Hepatocyte (in vitro differentiated cells): ENCODE measurements around the gene TMEM165. TPM values are rescaled to one million over a fixed set of nuclear protein-coding genes. Genes with fewer than 3 reads are reported as not detected.

Experiments
- DNase-seq: peaks from one replicate; pipeline ENCODE4 v3.0.0-alpha.2; 2016; ENCODE audit warnings: low spot score
- H2AFZ ChIP-seq: fragments of 200-600 bp; sonication (generic); 2 replicates; pipeline ENCODE4 v1.6.0; 2016; ENCODE audit warnings: antibody characterized with exemption, mild to moderate bottlenecking
- H3K27ac ChIP-seq: fragments of 200-600 bp; sonication (generic); 2 replicates; pipeline ENCODE4 v1.5.1; 2016; ENCODE audit warnings: mild to moderate bottlenecking
- H3K27me3 ChIP-seq: fragments of 200-600 bp; sonication (generic); 2 replicates; pipeline ENCODE4 v1.6.1; 2016
- H3K36me3 ChIP-seq: fragments of 200-600 bp; sonication (generic); replicated peaks from 2 replicates; pipeline ENCODE4 v1.5.1; 2016; ENCODE audit warnings: low read depth; ENCODE audit not compliant: insufficient read depth
- H3K4me1 ChIP-seq: fragments of 200-600 bp; sonication (generic); 2 replicates; pipeline ENCODE4 v1.5.1; 2016; ENCODE audit warnings: mild to moderate bottlenecking, moderate library complexity; ENCODE audit not compliant: insufficient read depth
- H3K4me2 ChIP-seq: fragments of 200-600 bp; sonication (generic); 2 replicates; pipeline ENCODE4 v1.6.0; 2016
- H3K4me3 ChIP-seq: fragments of 200-600 bp; sonication (generic); 2 replicates; pipeline ENCODE4 v1.5.1; 2016; ENCODE audit warnings: mild to moderate bottlenecking
- H3K79me2 ChIP-seq: fragments of 200-600 bp; sonication (generic); 2 replicates; pipeline ENCODE4 v1.6.0; 2017; ENCODE audit warnings: mild to moderate bottlenecking
- H3K9me2 ChIP-seq: fragments of 200-600 bp; sonication (generic); replicated peaks from 2 replicates; pipeline ENCODE4 v1.6.0; 2017; ENCODE audit warnings: mild to moderate bottlenecking; ENCODE audit not compliant: insufficient read depth
- H3K9me3 ChIP-seq: fragments of 200-600 bp; sonication (generic); 2 replicates; pipeline ENCODE4 v1.5.1; 2016; ENCODE audit warnings: low read depth, mild to moderate bottlenecking
- H4K20me1 ChIP-seq: fragments of 200-600 bp; sonication (generic); 2 replicates; pipeline ENCODE4 v1.6.0; 2016; ENCODE audit warnings: mild to moderate bottlenecking; ENCODE audit not compliant: insufficient read depth, poor library complexity, severe bottlenecking
- EZH2 ChIP-seq: fragments of 200-600 bp; sonication (generic); IDR thresholded peaks from 2 replicates; pipeline ENCODE4 v1.6.1; 2016; ENCODE audit warnings: antibody characterized with exemption, mild to moderate bottlenecking, borderline replicate concordance
- EZH2phosphoT487 ChIP-seq: fragments of 200-600 bp; sonication (generic); IDR thresholded peaks from one replicate; pipeline ENCODE4 v1.6.1; 2018; ENCODE audit warnings: antibody characterized with exemption, mild to moderate bottlenecking, low read depth, moderate library complexity; ENCODE audit not compliant: unreplicated experiment, severe bottlenecking
- WGBS: methylation state at CpG from one replicate; pipeline ENCODE4 v1.1.6; 2016; ENCODE audit warnings: low lambda C conversion rate; ENCODE audit errors: missing lambda C conversion rate; 5-methylcytosine and 5-hydroxymethylcytosine counted together
- polyA plus RNA-seq: library from polyadenylated mRNA; unstranded; fragments of >200 nt; fragmentation: Nextera tagmentation; extraction: Ambion mirVana; gene quantifications from 2 replicates; pipeline ENCODE4 v1.2.1, GENCODE V29; 2016
- total RNA-seq: library from RNA; depleted of rRNA; stranded (reverse); fragments of >200 nt; gene quantifications from 2 replicates; pipeline ENCODE4 v1.2.3, GENCODE V29; 2014
- TF ChIP-seq, protein P1 (sequence below): fragments of 200-600 bp; sonication (generic); IDR thresholded peaks from 2 replicates; pipeline ENCODE4 v1.5.1; 2016; ENCODE audit warnings: antibody characterized with exemption, mild to moderate bottlenecking; ENCODE audit not compliant: poor library complexity

Gene TMEM165
- total and polyA plus RNA-seq, 2 experiments from 2014 or later: 152 to 160 TPM

- Histone ChIP-seq H3K36me3 (no peaks in the 10 kb centered on the region), H3K4me3 (no peak overlapping the region), H3K4me1 (peaks cover 6% of the 10 kb centered on the region), H3K4me2 (peak overlapping the region; percentile 39), H2AFZ (no peak overlapping the region), H3K9me3 (no peaks in the 10 kb centered on the region), H3K27me3 (no peaks in the 10 kb centered on the region), H4K20me1 (no peaks in the 10 kb centered on the region), H3K79me2 (no peaks in the 10 kb centered on the region), H3K27ac (peak overlapping the region; percentile 95), H3K9me2 (no peaks in the 10 kb centered on the region)
- DNase-seq: peak; percentile 34
- TF ChIP-seq, protein P1, sequence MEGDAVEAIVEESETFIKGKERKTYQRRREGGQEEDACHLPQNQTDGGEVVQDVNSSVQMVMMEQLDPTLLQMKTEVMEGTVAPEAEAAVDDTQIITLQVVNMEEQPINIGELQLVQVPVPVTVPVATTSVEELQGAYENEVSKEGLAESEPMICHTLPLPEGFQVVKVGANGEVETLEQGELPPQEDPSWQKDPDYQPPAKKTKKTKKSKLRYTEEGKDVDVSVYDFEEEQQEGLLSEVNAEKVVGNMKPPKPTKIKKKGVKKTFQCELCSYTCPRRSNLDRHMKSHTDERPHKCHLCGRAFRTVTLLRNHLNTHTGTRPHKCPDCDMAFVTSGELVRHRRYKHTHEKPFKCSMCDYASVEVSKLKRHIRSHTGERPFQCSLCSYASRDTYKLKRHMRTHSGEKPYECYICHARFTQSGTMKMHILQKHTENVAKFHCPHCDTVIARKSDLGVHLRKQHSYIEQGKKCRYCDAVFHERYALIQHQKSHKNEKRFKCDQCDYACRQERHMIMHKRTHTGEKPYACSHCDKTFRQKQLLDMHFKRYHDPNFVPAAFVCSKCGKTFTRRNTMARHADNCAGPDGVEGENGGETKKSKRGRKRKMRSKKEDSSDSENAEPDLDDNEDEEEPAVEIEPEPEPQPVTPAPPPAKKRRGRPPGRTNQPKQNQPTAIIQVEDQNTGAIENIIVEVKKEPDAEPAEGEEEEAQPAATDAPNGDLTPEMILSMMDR: no peak
- WGBS: 61% methylated on average over 2 of the region's 2 CpGs
These were observed 42.6 kb downstream of the TMEM165 start for GRCh38 chr4:55438314-55438713.

- Histone ChIP-seq H3K4me3 (no peak overlapping the region), H3K36me3 (no peaks in the 10 kb centered on the region), H3K79me2 (no peaks in the 10 kb centered on the region), H2AFZ (no peak overlapping the region), H3K9me2 (no peaks in the 10 kb centered on the region), H3K4me2 (peak overlapping the region; percentile 39), H3K9me3 (no peaks in the 10 kb centered on the region), H3K4me1 (peaks cover 6% of the 10 kb centered on the region), H3K27ac (peak overlapping the region; percentile 53), H3K27me3 (no peaks in the 10 kb centered on the region), H4K20me1 (no peaks in the 10 kb centered on the region)
- DNase-seq: no peak
- no peak for TF ChIP-seq EZH2
- TF ChIP-seq EZH2phosphoT487: no peak
- TF ChIP-seq, protein P1: no peak
These were observed 43.3 kb downstream of the TMEM165 start for GRCh38 chr4:55439023-55439422.

DNA sequence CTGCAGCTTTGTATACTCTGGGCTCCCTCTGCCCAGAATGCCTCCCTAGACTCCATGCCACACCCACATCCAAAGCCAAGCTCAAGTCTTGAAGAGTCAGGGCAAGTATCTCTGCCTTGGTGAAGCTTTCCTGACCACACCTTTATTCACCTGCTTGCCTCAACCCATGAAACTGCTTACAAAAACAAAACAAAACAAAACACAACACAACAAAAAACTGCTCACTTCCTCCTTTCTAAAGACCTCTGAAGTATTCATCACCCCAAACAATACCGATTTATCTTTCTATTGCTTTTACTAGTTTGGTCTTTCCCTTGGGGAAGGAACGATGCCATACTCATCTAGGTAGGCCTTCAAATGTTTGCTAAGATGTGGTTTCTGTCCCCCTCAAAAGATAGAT lies 45.0 kb downstream of the TMEM165 start:
- DNase-seq: no peak
- 100% methylated on average over 2 of the region's 2 CpGs for WGBS
- Histone ChIP-seq H3K36me3 (no peaks in the 10 kb centered on the region), H3K9me3 (no peaks in the 10 kb centered on the region), H2AFZ (no peak overlapping the region), H4K20me1 (no peaks in the 10 kb centered on the region), H3K4me1 (peaks cover 6% of the 10 kb centered on the region), H3K27ac (no peak overlapping the region), H3K4me3 (no peak overlapping the region), H3K9me2 (no peaks in the 10 kb centered on the region), H3K4me2 (no peak overlapping the region), H3K79me2 (no peaks in the 10 kb centered on the region), H3K27me3 (no peaks in the 10 kb centered on the region)
- TF ChIP-seq EZH2phosphoT487 (no peak), EZH2 (no peak)
- TF ChIP-seq, protein P1: no peak

- no peaks in the 10 kb centered on the region for H3K79me2 ChIP-seq
- 88% methylated on average over 1 of the region's 1 CpG for WGBS
- H3K36me3 ChIP-seq: no peaks in the 10 kb centered on the region
- H3K27me3 ChIP-seq: no peaks in the 10 kb centered on the region
- H3K4me3 ChIP-seq: no peak overlapping the region
- H3K27ac ChIP-seq: no peak overlapping the region
- no peak overlapping the region for H3K4me2 ChIP-seq
- no peaks in the 10 kb centered on the region for H4K20me1 ChIP-seq
- no peak overlapping the region for H2AFZ ChIP-seq
- no peaks in the 10 kb centered on the region for H3K9me2 ChIP-seq
- TF ChIP-seq EZH2phosphoT487: no peak
- TF ChIP-seq, protein P1: no peak
- TF ChIP-seq EZH2: no peak
- no peak for DNase-seq
- no peaks in the 10 kb centered on the region for H3K9me3 ChIP-seq
- peaks cover 6% of the 10 kb centered on the region for H3K4me1 ChIP-seq
These were observed 46.8 kb downstream of the TMEM165 start for GRCh38 chr4:55442541-55442940.
